ENCODE measurements around the gene SSUH2.
"Not testable (repeated sequence)": the region's sequence is repeated elsewhere in the genome, so short reads cannot be mapped to it uniquely, and the experiment has no call there.

Gene SSUH2

DNA sequence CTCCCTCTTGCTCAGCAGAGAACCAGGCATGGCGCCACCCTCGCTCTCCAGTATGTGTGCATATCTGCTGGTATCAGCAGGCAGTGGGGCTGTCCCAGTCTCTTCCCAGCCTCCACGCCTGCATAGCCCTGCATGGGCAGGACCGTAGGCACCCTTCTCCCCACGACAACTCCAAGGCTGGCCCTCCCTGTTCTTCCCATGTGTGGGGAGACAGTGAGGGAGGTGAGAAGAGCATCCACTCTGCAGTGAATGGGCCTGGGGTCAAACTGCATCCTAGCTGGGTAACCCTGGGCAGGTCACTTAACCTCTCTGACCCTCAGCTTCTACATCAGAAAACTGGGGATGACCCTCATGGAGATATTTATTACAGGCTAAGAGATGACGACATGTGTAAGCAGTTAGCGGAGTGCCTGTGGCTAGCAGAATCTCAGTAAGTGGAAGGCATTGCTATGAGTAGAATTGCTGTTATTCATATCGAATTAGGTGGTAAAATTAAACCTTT lies 13.3 kb upstream of the SSUH2 start:
- DNase-seq, result no peak
- no peaks in the 10 kb centered on the region for H3K36me3 ChIP-seq (replicated peaks)
- H3K27me3 ChIP-seq (replicated peaks), result no peaks in the 10 kb centered on the region
- H3K4me3 ChIP-seq (ENCODE audit: low read depth, low read length), result no peak overlapping the region
- no peak for TF ChIP-seq CTCF (IDR thresholded peaks at IDR 0.05; ENCODE audit: low read depth, low read length, missing control alignments)
- in situ Hi-C loops (cut with HindIII; ENCODE audit: low pct_ligation_motif_present, low sequenced_read_pairs), result no loop called here
- peak overlapping the region; percentile 32 for H3K27ac ChIP-seq

DNA sequence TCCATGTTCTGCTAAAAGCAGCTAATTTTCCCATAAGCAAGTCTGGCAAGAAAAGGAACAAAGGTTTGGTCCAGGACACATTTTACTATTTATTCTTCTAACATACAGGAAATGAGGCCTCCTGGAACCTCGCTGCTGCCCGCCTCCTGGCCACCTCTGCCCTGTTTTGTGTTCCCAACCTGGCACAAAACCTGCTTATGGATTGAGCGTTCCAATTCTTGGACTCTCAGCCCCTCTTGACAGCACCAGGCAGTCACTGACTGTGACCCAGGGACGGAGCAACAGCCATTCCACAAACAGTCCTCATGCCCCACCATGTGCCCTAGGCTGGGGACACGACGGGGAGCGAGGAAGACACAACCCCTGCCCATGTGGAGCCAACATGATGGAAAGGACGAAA lies 11.6 kb upstream of the SSUH2 start:
- Histone ChIP-seq H3K27ac (no peak overlapping the region), H3K36me3 (replicated peaks) (no peaks in the 10 kb centered on the region), H3K4me3 (ENCODE audit: low read depth, low read length) (no peak overlapping the region), H3K27me3 (replicated peaks) (no peaks in the 10 kb centered on the region)
- no peak for DNase-seq
- TF ChIP-seq CTCF (IDR thresholded peaks at IDR 0.05; ENCODE audit: low read depth, low read length, missing control alignments), result no peak
- in situ Hi-C loops (cut with HindIII; ENCODE audit: low pct_ligation_motif_present, low sequenced_read_pairs), result no loop called here

DNA sequence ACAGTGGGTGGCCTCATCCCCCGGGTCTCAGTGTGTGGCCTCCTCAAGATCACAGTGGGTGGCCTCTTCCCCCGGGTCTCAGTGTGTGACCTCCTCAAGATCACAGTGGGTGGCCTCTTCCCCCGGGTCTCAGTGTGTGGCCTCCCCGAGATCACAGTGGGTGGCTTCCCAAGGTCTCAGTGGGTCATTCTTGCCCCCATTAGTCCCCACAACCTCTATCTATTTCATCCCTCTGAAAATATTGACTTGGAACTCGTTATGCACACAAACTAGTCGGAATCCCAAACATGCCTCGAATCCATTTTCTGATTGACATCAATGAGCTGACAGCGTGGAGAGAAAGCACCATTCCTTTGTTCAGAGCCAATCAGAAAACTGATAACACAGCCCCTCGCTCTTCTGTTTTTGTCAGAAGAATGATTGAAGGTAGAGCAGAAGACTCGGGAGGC lies 10.8 kb upstream of the SSUH2 start:
- TF ChIP-seq CTCF (IDR thresholded peaks at IDR 0.05; ENCODE audit: low read depth, low read length, missing control alignments), result no peak
- in situ Hi-C loops (cut with HindIII; ENCODE audit: low pct_ligation_motif_present, low sequenced_read_pairs), result no loop called here
- no peaks in the 10 kb centered on the region for H3K36me3 ChIP-seq (replicated peaks)
- H3K27ac ChIP-seq, result no peak overlapping the region
- no peaks in the 10 kb centered on the region for H3K27me3 ChIP-seq (replicated peaks)
- no peak for DNase-seq
- H3K4me3 ChIP-seq (ENCODE audit: low read depth, low read length), result no peak overlapping the region

DNA sequence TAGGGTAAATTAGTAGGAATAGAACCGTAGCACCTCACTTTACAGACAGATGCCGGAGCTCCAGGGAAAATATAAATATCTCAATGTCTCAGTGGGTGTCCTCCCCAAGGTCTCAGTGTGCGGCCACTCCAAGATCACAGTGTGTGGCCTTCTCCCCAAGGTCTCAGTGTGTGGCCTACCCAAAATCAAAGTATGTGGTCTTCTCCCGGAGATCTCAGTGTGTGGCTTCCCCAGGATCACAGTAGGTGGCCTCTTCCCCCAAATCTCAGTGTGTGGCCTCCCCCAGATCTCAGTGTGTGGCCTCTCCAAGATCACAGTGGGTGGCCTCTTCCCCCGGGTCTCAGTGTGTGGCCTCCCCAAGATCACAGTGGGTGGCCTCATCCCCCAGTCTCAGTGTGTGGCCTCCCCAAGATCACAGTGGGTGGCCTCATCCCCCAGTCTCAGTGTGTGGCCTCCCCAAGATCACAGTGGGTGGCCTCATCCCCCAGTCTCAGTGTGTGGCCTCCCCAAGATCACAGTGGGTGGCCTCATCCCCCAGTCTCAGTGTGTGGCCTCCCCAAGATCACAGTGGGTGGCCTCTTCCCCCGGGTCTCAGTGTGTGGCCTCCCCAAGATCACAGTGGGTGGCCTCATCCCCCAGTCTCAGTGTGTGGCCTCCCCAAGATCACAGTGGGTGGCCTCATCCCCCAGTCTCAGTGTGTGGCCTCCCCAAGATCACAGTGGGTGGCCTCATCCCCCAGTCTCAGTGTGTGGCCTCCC lies 10.2 kb upstream of the SSUH2 start:
- H3K36me3 ChIP-seq (replicated peaks); H3K27ac ChIP-seq; DNase-seq; H3K27me3 ChIP-seq (replicated peaks); H3K4me3 ChIP-seq (ENCODE audit: low read depth, low read length); in situ Hi-C loops (cut with HindIII; ENCODE audit: low pct_ligation_motif_present, low sequenced_read_pairs): not testable (repeated sequence)

DNA sequence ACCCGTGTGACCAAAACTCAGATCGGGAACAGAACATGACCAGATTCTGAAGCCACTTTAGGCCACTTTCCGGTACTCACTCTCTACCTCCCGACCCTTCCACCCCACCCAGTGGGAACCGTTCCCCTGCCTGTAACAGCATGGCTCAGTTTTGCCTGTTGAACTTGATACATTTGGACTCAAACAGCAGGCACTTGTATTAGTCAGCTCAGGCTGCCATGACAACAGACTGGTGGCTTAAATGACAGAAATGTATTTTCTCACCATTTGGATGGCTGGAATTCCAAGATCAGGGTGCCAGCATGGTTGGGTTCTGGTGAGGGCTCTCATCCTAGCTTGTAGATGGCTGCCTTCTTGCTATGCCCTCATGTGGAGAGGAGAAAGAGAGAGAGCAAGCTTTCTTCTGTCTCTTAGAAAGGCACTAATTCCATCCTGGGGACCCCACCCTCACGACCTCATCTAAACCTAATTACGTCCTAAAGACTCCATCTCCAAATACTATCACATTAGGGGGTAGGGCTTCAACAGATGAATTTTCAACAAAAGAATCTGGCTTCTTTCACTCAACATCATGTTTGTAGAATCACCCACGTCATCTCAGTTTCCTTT lies 9.3 kb upstream of the SSUH2 start:
- in situ Hi-C loops (cut with HindIII; ENCODE audit: low pct_ligation_motif_present, low sequenced_read_pairs), result no loop called here
- Histone ChIP-seq H3K27ac (no peak overlapping the region), H3K4me3 (ENCODE audit: low read depth, low read length) (no peak overlapping the region), H3K36me3 (replicated peaks) (no peaks in the 10 kb centered on the region), H3K27me3 (replicated peaks) (no peaks in the 10 kb centered on the region)
- DNase-seq, result no peak
- no peak for TF ChIP-seq CTCF (IDR thresholded peaks at IDR 0.05; ENCODE audit: low read depth, low read length, missing control alignments)

GRCh38 chr3:8652324-8652987 lies 7.9 kb upstream of the SSUH2 start:
- no peak for TF ChIP-seq CTCF (IDR thresholded peaks at IDR 0.05; ENCODE audit: low read depth, low read length, missing control alignments)
- in situ Hi-C loops (cut with HindIII; ENCODE audit: low pct_ligation_motif_present, low sequenced_read_pairs), result no loop called here
- H3K36me3 ChIP-seq (replicated peaks), result no peaks in the 10 kb centered on the region
- no peaks in the 10 kb centered on the region for H3K27me3 ChIP-seq (replicated peaks)
- H3K4me3 ChIP-seq (ENCODE audit: low read depth, low read length), result no peak overlapping the region
- no peak for DNase-seq
- no peak overlapping the region for H3K27ac ChIP-seq
